Measurements from ENCODE around the gene CBLIF. TPM values are rescaled to one million over a fixed set of nuclear protein-coding genes. Genes with fewer than 3 reads are reported as not detected.
A peak's percentile ranks its signal among the peaks of the same experiment; 100 is the strongest.
"Not testable (repeated sequence)": the region's sequence is repeated elsewhere in the genome, so short reads cannot be mapped to it uniquely, and the experiment has no call there.

CBLIF gene
- total RNA-seq, 2 experiments from 2014 or later, result not detected

GRCh38 chr11:59800390-59801025 lies 44.8 kb downstream of the CBLIF start:
- ATAC-seq, result no peak
- no peaks in the 10 kb centered on the region for H3K36me3 Mint-ChIP-seq (ENCODE audit: low read depth)
- no peak overlapping the region for H3K4me3 Mint-ChIP-seq
- intact Hi-C loops (cut with DNase I, micrococcal nuclease), result no loop called here
- no peaks in the 10 kb centered on the region for H3K4me1 Mint-ChIP-seq
- no peaks in the 10 kb centered on the region for H3K27me3 Mint-ChIP-seq
- ChIA-PET CTCF (interaction anchor here (0.7 to 5.4 kb wide), 10 partner anchors 10 to 262 kb away, joined by 3 to 73 read pairs (median 6); partner anchors contain the start of genes MRPL16, PATL1 and STX3), POLR2A (interaction anchor here (0.6 kb wide), 1 partner anchor 77 kb away, joined by 3 read pairs; no protein-coding TSS in a partner anchor)
- DNase-seq, result no peak
- H3K9me3 Mint-ChIP-seq (ENCODE audit: low read depth), result no peaks in the 10 kb centered on the region
- H3K27ac Mint-ChIP-seq, result no peak overlapping the region

GRCh38 chr11:59794417-59794816 lies 50.9 kb downstream of the CBLIF start:
- no peak overlapping the region for H3K27ac Mint-ChIP-seq
- POLR2A ChIA-PET, result no interaction called here
- H3K27me3 Mint-ChIP-seq, result no peaks in the 10 kb centered on the region
- H3K4me1 Mint-ChIP-seq, result no peaks in the 10 kb centered on the region
- H3K4me3 Mint-ChIP-seq, result no peak overlapping the region
- CTCF ChIA-PET, result no interaction called here
- ATAC-seq (no peak), DNase-seq (no peak)
- intact Hi-C loops (cut with DNase I, micrococcal nuclease), result no loop called here
- peaks cover 2% of the 10 kb centered on the region for H3K36me3 Mint-ChIP-seq (ENCODE audit: low read depth)
- no peaks in the 10 kb centered on the region for H3K9me3 Mint-ChIP-seq (ENCODE audit: low read depth)

GRCh38 chr11:59792507-59792906 lies 52.8 kb downstream of the CBLIF start:
- ChIA-PET POLR2A (no interaction called here), CTCF (interaction anchor here (0.6 to 0.7 kb wide), 2 partner anchors 9 to 39 kb away, joined by 3 read pairs; no protein-coding TSS in a partner anchor)
- no peak overlapping the region for H3K27ac Mint-ChIP-seq
- no peaks in the 10 kb centered on the region for H3K27me3 Mint-ChIP-seq
- H3K4me1 Mint-ChIP-seq, result no peaks in the 10 kb centered on the region
- H3K4me3 Mint-ChIP-seq, result no peak overlapping the region
- no peak for ATAC-seq
- intact Hi-C loops (cut with DNase I, micrococcal nuclease), result no loop called here
- peaks cover 2% of the 10 kb centered on the region for H3K36me3 Mint-ChIP-seq (ENCODE audit: low read depth)
- H3K9me3 Mint-ChIP-seq (ENCODE audit: low read depth), result no peaks in the 10 kb centered on the region
- no peak for DNase-seq

- ChIA-PET CTCF (interaction anchor here (0.6 to 0.8 kb wide), 2 partner anchors 10 to 38 kb away, joined by 3 read pairs; no protein-coding TSS in a partner anchor), POLR2A (no interaction called here)
- ATAC-seq, result no peak
- intact Hi-C loops (cut with DNase I, micrococcal nuclease), result no loop called here
- H3K27me3 Mint-ChIP-seq, result no peaks in the 10 kb centered on the region
- no peaks in the 10 kb centered on the region for H3K9me3 Mint-ChIP-seq (ENCODE audit: low read depth)
- peaks cover 2% of the 10 kb centered on the region for H3K36me3 Mint-ChIP-seq (ENCODE audit: low read depth)
- DNase-seq, result no peak
- H3K4me1 Mint-ChIP-seq, result no peaks in the 10 kb centered on the region
- no peak overlapping the region for H3K4me3 Mint-ChIP-seq
- H3K27ac Mint-ChIP-seq, result no peak overlapping the region
Measured at GRCh38 chr11:59791639-59792038, 53.7 kb downstream of the CBLIF start.

GRCh38 chr11:59787816-59788215 lies 57.5 kb downstream of the CBLIF start:
- H3K27me3 Mint-ChIP-seq, result no peaks in the 10 kb centered on the region
- POLR2A ChIA-PET, result no interaction called here

GRCh38 chr11:59787255-59787588 lies 58.1 kb downstream of the CBLIF start:
- ChIA-PET CTCF (interaction anchor here (1.3 to 1.9 kb wide), 2 partner anchors 14 to 33 kb away, joined by 4 to 11 read pairs; partner anchors contain the start of gene STX3), POLR2A (no interaction called here)
- no peaks in the 10 kb centered on the region for H3K9me3 Mint-ChIP-seq (ENCODE audit: low read depth)
- intact Hi-C loops (cut with DNase I, micrococcal nuclease), result no loop called here
- no peaks in the 10 kb centered on the region for H3K36me3 Mint-ChIP-seq (ENCODE audit: low read depth)
- DNase-seq (no peak), ATAC-seq (no peak)
- no peak overlapping the region for H3K4me3 Mint-ChIP-seq
- no peaks in the 10 kb centered on the region for H3K27me3 Mint-ChIP-seq
- H3K27ac Mint-ChIP-seq, result no peak overlapping the region
- H3K4me1 Mint-ChIP-seq, result no peaks in the 10 kb centered on the region

More at GRCh38 chr11:59787816-59788215, 57.5 kb downstream of the CBLIF start:
- H3K36me3 Mint-ChIP-seq (ENCODE audit: low read depth), result no peaks in the 10 kb centered on the region
- intact Hi-C loops (cut with DNase I, micrococcal nuclease), result no loop called here
- no peak overlapping the region for H3K27ac Mint-ChIP-seq
- CTCF ChIA-PET, result no interaction called here
- no peaks in the 10 kb centered on the region for H3K9me3 Mint-ChIP-seq (ENCODE audit: low read depth)
- ATAC-seq, result no peak
- no peaks in the 10 kb centered on the region for H3K4me1 Mint-ChIP-seq
- DNase-seq, result no peak
- no peak overlapping the region for H3K4me3 Mint-ChIP-seq

- intact Hi-C loops (cut with DNase I, micrococcal nuclease), result no loop called here
- H3K9me3 Mint-ChIP-seq (ENCODE audit: low read depth), result no peaks in the 10 kb centered on the region
- DNase-seq (no peak), ATAC-seq (no peak)
- ChIA-PET CTCF (interaction anchor here (0.6 to 1.9 kb wide), 4 partner anchors 15 to 271 kb away, joined by 3 to 11 read pairs (median 4); partner anchors contain the start of gene STX3), POLR2A (no interaction called here)
- no peaks in the 10 kb centered on the region for H3K27me3 Mint-ChIP-seq
- H3K27ac Mint-ChIP-seq, result no peak overlapping the region
- no peaks in the 10 kb centered on the region for H3K4me1 Mint-ChIP-seq
- no peak overlapping the region for H3K4me3 Mint-ChIP-seq
- H3K36me3 Mint-ChIP-seq (ENCODE audit: low read depth), result peaks cover 2% of the 10 kb centered on the region
Measured at GRCh38 chr11:59785818-59786217, 59.5 kb downstream of the CBLIF start.

- intact Hi-C loops (cut with DNase I, micrococcal nuclease); POLR2A ChIA-PET; H3K27ac Mint-ChIP-seq; H3K36me3 Mint-ChIP-seq (ENCODE audit: low read depth); ATAC-seq; H3K4me3 Mint-ChIP-seq; H3K9me3 Mint-ChIP-seq (ENCODE audit: low read depth); H3K4me1 Mint-ChIP-seq; H3K27me3 Mint-ChIP-seq; DNase-seq: not testable (repeated sequence)
- CTCF ChIA-PET, result interaction anchor here (1.1 to 1.6 kb wide), 2 partner anchors 18 to 32 kb away, joined by 3 read pairs; no protein-coding TSS in a partner anchor
Measured at GRCh38 chr11:59784441-59784840, 60.9 kb downstream of the CBLIF start.

GRCh38 chr11:59783632-59784090 lies 61.6 kb downstream of the CBLIF start:
- ATAC-seq, result peak; percentile 51
- H3K27ac Mint-ChIP-seq, result no peak overlapping the region
- DNase-seq, result peak; percentile 14
- H3K36me3 Mint-ChIP-seq (ENCODE audit: low read depth), result peaks cover 2% of the 10 kb centered on the region
- H3K9me3 Mint-ChIP-seq (ENCODE audit: low read depth), result no peaks in the 10 kb centered on the region
- H3K4me1 Mint-ChIP-seq, result no peaks in the 10 kb centered on the region
- intact Hi-C loops (cut with DNase I, micrococcal nuclease), result no loop called here
- ChIA-PET CTCF (interaction anchor here (0.6 to 1.1 kb wide), 2 partner anchors 17 to 1652 kb away, joined by 3 read pairs; no protein-coding TSS in a partner anchor), POLR2A (no interaction called here)
- no peaks in the 10 kb centered on the region for H3K27me3 Mint-ChIP-seq
- H3K4me3 Mint-ChIP-seq, result no peak overlapping the region

GRCh38 chr11:59782080-59782479 lies 63.2 kb downstream of the CBLIF start:
- ATAC-seq, result no peak
- ChIA-PET CTCF (no interaction called here), POLR2A (no interaction called here)
- H3K36me3 Mint-ChIP-seq (ENCODE audit: low read depth), result peaks cover 2% of the 10 kb centered on the region
- H3K27me3 Mint-ChIP-seq, result no peaks in the 10 kb centered on the region
- H3K4me1 Mint-ChIP-seq, result no peaks in the 10 kb centered on the region
- no peak overlapping the region for H3K27ac Mint-ChIP-seq
- DNase-seq, result no peak
- no peak overlapping the region for H3K4me3 Mint-ChIP-seq
- intact Hi-C loops (cut with DNase I, micrococcal nuclease), result no loop called here
- H3K9me3 Mint-ChIP-seq (ENCODE audit: low read depth), result no peaks in the 10 kb centered on the region

- intact Hi-C loops (cut with DNase I, micrococcal nuclease), result no loop called here
- Mint-ChIP-seq H3K4me1 (peaks cover 9% of the 10 kb centered on the region), H3K36me3 (ENCODE audit: low read depth) (peaks cover 2% of the 10 kb centered on the region), H3K27me3 (no peaks in the 10 kb centered on the region), H3K4me3 (no peak overlapping the region), H3K27ac (no peak overlapping the region), H3K9me3 (ENCODE audit: low read depth) (no peaks in the 10 kb centered on the region)
- DNase-seq (no peak), ATAC-seq (no peak)
- CTCF ChIA-PET, result no interaction called here
- POLR2A ChIA-PET, result no interaction called here
Measured at GRCh38 chr11:59779487-59779886, 65.8 kb downstream of the CBLIF start.
